GM12873 (cell line): ENCODE data around the gene VPS35L.

ENCODE experiments used
- CTCF ChIP-seq: IDR thresholded peaks from 2 replicates; pipeline ENCODE4 v1.5.1; 2012; ENCODE audit warnings: low read depth, mild to moderate bottlenecking, moderate library complexity, low read length, control low read depth; ENCODE audit not compliant: insufficient read depth; ENCODE audit errors: missing control alignments

Gene VPS35L

GRCh38 chr16:19588661-19589060 lies 33.2 kb downstream of the VPS35L start:
- no peak for TF ChIP-seq CTCF

GRCh38 chr16:19589106-19589505 lies 33.6 kb downstream of the VPS35L start:
- TF ChIP-seq CTCF, result no peak

GRCh38 chr16:19589771-19590302 lies 34.3 kb downstream of the VPS35L start:
- TF ChIP-seq CTCF, result no peak

- TF ChIP-seq CTCF, result no peak
Measured at GRCh38 chr16:19595043-19595767, 39.7 kb downstream of the VPS35L start.

GRCh38 chr16:19598805-19599510 lies 43.5 kb downstream of the VPS35L start:
- no peak for TF ChIP-seq CTCF

- no peak for TF ChIP-seq CTCF
Measured at GRCh38 chr16:19599968-19600716, 44.6 kb downstream of the VPS35L start.
